GM18951 (cell line): ENCODE results near the gene EGFLAM.

Source experiments
- POLR2A ChIP-seq: IDR thresholded peaks from 4 replicates; pipeline ENCODE4 v1.6.1; 2011; ENCODE audit warnings: mild to moderate bottlenecking; ENCODE audit not compliant: insufficient read length, insufficient read depth; ENCODE audit errors: extremely low read depth
- in situ Hi-C: fragments of 300-500 bp; cut with MboI; formaldehyde crosslinking; loops from one replicate; pipeline ENCODE4 v1.12.0; 2022; ENCODE audit warnings: low sequenced_read_pairs, mixed read lengths, inconsistent platforms; ENCODE audit not compliant: unreplicated experiment

EGFLAM gene

GRCh38 chr5:38448568-38449350 lies 190.4 kb downstream of the EGFLAM start:
- in situ Hi-C loops, result loop anchor here (25.0 kb wide), 1 partner anchor 639 kb away; no protein-coding TSS in a partner anchor
- no peak for TF ChIP-seq POLR2A

GRCh38 chr5:38450627-38451026 lies 192.3 kb downstream of the EGFLAM start:
- TF ChIP-seq POLR2A, result no peak
- in situ Hi-C loops, result no loop called here

GRCh38 chr5:38451074-38451725 lies 192.8 kb downstream of the EGFLAM start:
- in situ Hi-C loops, result no loop called here
- TF ChIP-seq POLR2A, result no peak

GRCh38 chr5:38452201-38452600 lies 193.8 kb downstream of the EGFLAM start:
- TF ChIP-seq POLR2A, result no peak
- in situ Hi-C loops, result no loop called here

GRCh38 chr5:38453506-38453905 lies 195.1 kb downstream of the EGFLAM start:
- TF ChIP-seq POLR2A, result no peak
- in situ Hi-C loops, result no loop called here

- no peak for TF ChIP-seq POLR2A
- in situ Hi-C loops, result no loop called here
Measured at GRCh38 chr5:38453921-38454320, 195.6 kb downstream of the EGFLAM start.

- in situ Hi-C loops, result no loop called here
- no peak for TF ChIP-seq POLR2A
Measured at GRCh38 chr5:38455796-38456330, 197.5 kb downstream of the EGFLAM start.

- in situ Hi-C loops, result no loop called here
Measured at GRCh38 chr5:38456657-38457399, 198.5 kb downstream of the EGFLAM start.

GRCh38 chr5:38458174-38458573 lies 199.8 kb downstream of the EGFLAM start:
- in situ Hi-C loops, result no loop called here
- no peak for TF ChIP-seq POLR2A

More at GRCh38 chr5:38456657-38457399, 198.5 kb downstream of the EGFLAM start:
- TF ChIP-seq POLR2A, result no peak

GRCh38 chr5:38462976-38463633 lies 204.7 kb downstream of the EGFLAM start:
- in situ Hi-C loops, result no loop called here
- TF ChIP-seq POLR2A, result no peak

GRCh38 chr5:38463634-38464521 lies 205.5 kb downstream of the EGFLAM start:
- in situ Hi-C loops, result no loop called here
- no peak for TF ChIP-seq POLR2A

GRCh38 chr5:38465061-38465460 lies 206.7 kb downstream of the EGFLAM start:
- in situ Hi-C loops, result no loop called here
- TF ChIP-seq POLR2A, result no peak
